CD4-positive, alpha-beta memory T cell (primary cell): ENCODE data around the gene IGLON5. TPM values are rescaled to one million over a fixed set of nuclear protein-coding genes. Genes with fewer than 3 reads are reported as not detected.

Experiments
- CTCF ChIA-PET: fragments of 350-600 bp; sonication (Branson Sonifier 250); formaldehyde crosslinking; loops from one replicate; lab custom pipeline; 2021; ENCODE audit warnings: inconsistent platforms; ENCODE audit not compliant: partially characterized antibody; lab: Charles Lee
- POLR2A ChIA-PET: fragments of 350-600 bp; sonication (Branson Sonifier 250); formaldehyde crosslinking; loops from one replicate; lab custom pipeline; 2021; ENCODE audit not compliant: partially characterized antibody; lab: Charles Lee
- DNase-seq, 5 donors: peaks; one replicate each; pipeline versions ENCODE4 v3.0.0 to v3.0.0-alpha.2; 2020 to 2022; ENCODE audit warnings: mixed read lengths in 1 of 5
- H3K27ac ChIP-seq: one replicate; pipeline ENCODE4 v1.7.0; 2013; ENCODE audit warnings: low read depth, low read length
- H3K27me3 ChIP-seq: 2 replicates; pipeline ENCODE4 v1.7.0; 2013; ENCODE audit warnings: mild to moderate bottlenecking, low read length, moderate library complexity; ENCODE audit not compliant: insufficient read depth
- H3K36me3 ChIP-seq: 2 replicates; pipeline ENCODE4 v1.7.0; 2013; ENCODE audit warnings: mild to moderate bottlenecking, low read length, moderate library complexity; ENCODE audit not compliant: insufficient read depth
- H3K4me1 ChIP-seq: 2 replicates; pipeline ENCODE4 v1.7.0; 2013; ENCODE audit warnings: mild to moderate bottlenecking, low read length, moderate library complexity; ENCODE audit not compliant: insufficient read depth
- H3K4me3 ChIP-seq, 2 donors: one replicate each; pipeline ENCODE4 v1.7.0; 2013; ENCODE audit warnings: low read length in 2 of 2, mild to moderate bottlenecking in 1 of 2
- H3K9me3 ChIP-seq, 2 donors: one replicate each; pipeline ENCODE4 v1.7.0; 2013; ENCODE audit warnings: low read length in 2 of 2, control low read depth in 1 of 2; ENCODE audit not compliant: control insufficient read depth in 1 of 2
- H3K27ac Mint-ChIP-seq, 7 donors: one replicate each; pipeline ENCODE4 v1.8.0; 2020 to 2021; ENCODE audit warnings: mixed read lengths in 7 of 7, mild to moderate bottlenecking in 6 of 7, inconsistent platforms in 3 of 7, moderate library complexity in 3 of 7
- H3K27me3 Mint-ChIP-seq, 2 donors: one replicate each; pipeline ENCODE4 v1.8.0; 2020 to 2021; ENCODE audit warnings: mixed read lengths in 2 of 2
- H3K36me3 Mint-ChIP-seq, 2 donors: one replicate each; pipeline ENCODE4 v1.8.0; 2020 to 2021; ENCODE audit warnings: mixed read lengths in 2 of 2, inconsistent platforms in 1 of 2, mild to moderate bottlenecking in 1 of 2
- H3K4me1 Mint-ChIP-seq, 4 donors: one replicate each; pipeline ENCODE4 v1.8.0; 2020 to 2021; ENCODE audit warnings: mixed read lengths in 4 of 4, mild to moderate bottlenecking in 1 of 4
- H3K4me3 Mint-ChIP-seq, 8 donors: one replicate each; pipeline ENCODE4 v1.8.0; 2020 to 2021; ENCODE audit warnings: mixed read lengths in 8 of 8, mild to moderate bottlenecking in 7 of 8, moderate library complexity in 6 of 8, inconsistent platforms in 3 of 8
- H3K9me3 Mint-ChIP-seq, 8 donors: one replicate each; pipeline ENCODE4 v1.8.0; 2020 to 2021; ENCODE audit warnings: mixed read lengths in 8 of 8, mild to moderate bottlenecking in 5 of 8, inconsistent platforms in 3 of 8, moderate library complexity in 1 of 8
- intact Hi-C: fragments of 100-400 bp; cut with micrococcal nuclease; formaldehyde crosslinking; loops from one replicate; pipeline ENCODE4 v1.15.1; 2023
- polyA plus RNA-seq, 2 donors: library from polyadenylated mRNA; unstranded; fragments of 300-500 nt; fragmentation: Illumina TruSeq; gene quantifications; one replicate each; pipeline ENCODE4 v1.2.3, GENCODE V29; 2021
- total RNA-seq, 2 experiments: library from RNA; stranded (reverse); gene quantifications; one replicate each; pipeline ENCODE4 v1.2.3, GENCODE V29; 2021

IGLON5 gene
- total and polyA plus RNA-seq, 4 experiments from 2014 or later = not detected

GRCh38 chr19:51282335-51282734 is 29.1 kb upstream of the IGLON5 start:
- Histone ChIP-seq H3K9me3 (no peaks in the 10 kb centered on the region), H3K4me3 (no peak overlapping the region), H3K4me1 (no peaks in the 10 kb centered on the region), H3K27me3 (peaks cover 1% of the 10 kb centered on the region), H3K27ac (no peak overlapping the region), H3K36me3 (no peaks in the 10 kb centered on the region)
- H3K4me3 Mint-ChIP-seq = no peak overlapping the region
- no peaks in the 10 kb centered on the region for H3K4me1 Mint-ChIP-seq
- ChIA-PET CTCF (no interaction called here), POLR2A (no interaction called here)
- H3K27ac Mint-ChIP-seq = peak overlapping the region in 2 of 7 donors; percentile 40 to 58
- intact Hi-C loops = no loop called here
- H3K9me3 Mint-ChIP-seq = peaks cover 2 to 20% (median 10%) of the 10 kb centered on the region in 8 donors
- H3K27me3 Mint-ChIP-seq = peaks cover 5 to 9% of the 10 kb centered on the region in 2 donors
- DNase-seq = no peak
- H3K36me3 Mint-ChIP-seq = no peaks in the 10 kb centered on the region

- intact Hi-C loops = no loop called here
- Histone ChIP-seq H3K4me3 (no peak overlapping the region), H3K9me3 (no peaks in the 10 kb centered on the region), H3K27ac (no peak overlapping the region), H3K36me3 (no peaks in the 10 kb centered on the region), H3K4me1 (no peaks in the 10 kb centered on the region), H3K27me3 (peaks cover 5% of the 10 kb centered on the region)
- H3K9me3 Mint-ChIP-seq = peaks cover 0 to 14% (median 6%) of the 10 kb centered on the region in 8 donors
- POLR2A ChIA-PET = no interaction called here
- H3K27me3 Mint-ChIP-seq = peaks cover 2 to 7% of the 10 kb centered on the region in 2 donors
- H3K4me3 Mint-ChIP-seq = no peak overlapping the region
- no peaks in the 10 kb centered on the region for H3K4me1 Mint-ChIP-seq
- no peaks in the 10 kb centered on the region for H3K36me3 Mint-ChIP-seq
- CTCF ChIA-PET = no interaction called here
- DNase-seq = no peak
- peak overlapping the region in 1 of 7 donors; percentile 16 for H3K27ac Mint-ChIP-seq
Measured at GRCh38 chr19:51285682-51286081, 25.8 kb upstream of the IGLON5 start.

GRCh38 chr19:51289635-51290034 is 21.8 kb upstream of the IGLON5 start:
- H3K36me3 Mint-ChIP-seq = no peaks in the 10 kb centered on the region
- no peaks in the 10 kb centered on the region for H3K4me1 ChIP-seq
- H3K27me3 Mint-ChIP-seq = peaks cover 9 to 13% of the 10 kb centered on the region in 2 donors
- no peak for DNase-seq
- no peak overlapping the region for H3K27ac Mint-ChIP-seq
- no peaks in the 10 kb centered on the region for H3K36me3 ChIP-seq
- intact Hi-C loops = no loop called here
- H3K27me3 ChIP-seq = peaks cover 5% of the 10 kb centered on the region
- H3K9me3 Mint-ChIP-seq = peaks cover 0 to 1% (median 0%) of the 10 kb centered on the region in 8 donors
- ChIA-PET CTCF (no interaction called here), POLR2A (no interaction called here)
- H3K4me3 Mint-ChIP-seq = no peak overlapping the region
- H3K4me3 ChIP-seq = no peak overlapping the region
- no peaks in the 10 kb centered on the region for H3K4me1 Mint-ChIP-seq
- no peak overlapping the region for H3K27ac ChIP-seq
- H3K9me3 ChIP-seq = no peaks in the 10 kb centered on the region

- Histone ChIP-seq H3K36me3 (no peaks in the 10 kb centered on the region), H3K4me3 (no peak overlapping the region), H3K9me3 (no peaks in the 10 kb centered on the region), H3K27me3 (no peaks in the 10 kb centered on the region), H3K4me1 (no peaks in the 10 kb centered on the region), H3K27ac (no peak overlapping the region)
- DNase-seq = no peak
- Mint-ChIP-seq H3K4me1 (no peaks in the 10 kb centered on the region), H3K4me3 (no peak overlapping the region), H3K27me3 (peaks cover 11 to 12% of the 10 kb centered on the region in 2 donors), H3K36me3 (no peaks in the 10 kb centered on the region), H3K27ac (no peak overlapping the region), H3K9me3 (no peaks in the 10 kb centered on the region)
- intact Hi-C loops = no loop called here
- ChIA-PET CTCF (no interaction called here), POLR2A (no interaction called here)
Measured at GRCh38 chr19:51292971-51293370, 18.5 kb upstream of the IGLON5 start.

- ChIA-PET CTCF (no interaction called here), POLR2A (no interaction called here)
- intact Hi-C loops = no loop called here
- Histone ChIP-seq H3K4me3 (no peak overlapping the region), H3K36me3 (no peaks in the 10 kb centered on the region), H3K27ac (no peak overlapping the region), H3K27me3 (no peaks in the 10 kb centered on the region), H3K4me1 (no peaks in the 10 kb centered on the region), H3K9me3 (no peaks in the 10 kb centered on the region)
- H3K36me3 Mint-ChIP-seq = no peaks in the 10 kb centered on the region
- no peak for DNase-seq
- no peak overlapping the region for H3K4me3 Mint-ChIP-seq
- H3K4me1 Mint-ChIP-seq = no peaks in the 10 kb centered on the region
- peaks cover 11 to 13% of the 10 kb centered on the region in 2 donors for H3K27me3 Mint-ChIP-seq
- no peak overlapping the region for H3K27ac Mint-ChIP-seq
- H3K9me3 Mint-ChIP-seq = no peaks in the 10 kb centered on the region
Measured at GRCh38 chr19:51293571-51294210, 17.8 kb upstream of the IGLON5 start.

GRCh38 chr19:51294211-51294976 is 17.1 kb upstream of the IGLON5 start:
- Histone ChIP-seq H3K27me3 (no peaks in the 10 kb centered on the region), H3K36me3 (no peaks in the 10 kb centered on the region), H3K4me1 (no peaks in the 10 kb centered on the region), H3K4me3 (no peak overlapping the region), H3K27ac (no peak overlapping the region), H3K9me3 (no peaks in the 10 kb centered on the region)
- H3K27me3 Mint-ChIP-seq = peaks cover 11 to 13% of the 10 kb centered on the region in 2 donors
- no peaks in the 10 kb centered on the region for H3K36me3 Mint-ChIP-seq
- DNase-seq = no peak
- H3K4me1 Mint-ChIP-seq = no peaks in the 10 kb centered on the region
- H3K9me3 Mint-ChIP-seq = no peaks in the 10 kb centered on the region
- intact Hi-C loops = no loop called here
- no peak overlapping the region for H3K27ac Mint-ChIP-seq
- CTCF ChIA-PET = no interaction called here
- POLR2A ChIA-PET = no interaction called here
- no peak overlapping the region for H3K4me3 Mint-ChIP-seq

GRCh38 chr19:51294977-51295375 is 16.5 kb upstream of the IGLON5 start:
- no peaks in the 10 kb centered on the region for H3K27me3 ChIP-seq
- H3K4me1 Mint-ChIP-seq = no peaks in the 10 kb centered on the region
- no peaks in the 10 kb centered on the region for H3K9me3 Mint-ChIP-seq
- no peak for DNase-seq
- no peak overlapping the region for H3K27ac Mint-ChIP-seq
- no peak overlapping the region for H3K4me3 Mint-ChIP-seq
- peaks cover 13% of the 10 kb centered on the region in 2 donors for H3K27me3 Mint-ChIP-seq
- intact Hi-C loops = no loop called here
- no peaks in the 10 kb centered on the region for H3K9me3 ChIP-seq
- H3K4me3 ChIP-seq = no peak overlapping the region
- CTCF ChIA-PET = no interaction called here
- H3K4me1 ChIP-seq = no peaks in the 10 kb centered on the region
- no peak overlapping the region for H3K27ac ChIP-seq
- H3K36me3 Mint-ChIP-seq = no peaks in the 10 kb centered on the region
- no peaks in the 10 kb centered on the region for H3K36me3 ChIP-seq
- POLR2A ChIA-PET = no interaction called here
